Activated T-cell treated with anti-CD3 and anti-CD28 coated beads for 4 hours (primary cell): ENCODE data around the gene HSPA9.

Experiments used
- DNase-seq: peaks from one replicate; pipeline ENCODE4 v3.0.0-alpha.2; 2020

The HSPA9 gene

DNA sequence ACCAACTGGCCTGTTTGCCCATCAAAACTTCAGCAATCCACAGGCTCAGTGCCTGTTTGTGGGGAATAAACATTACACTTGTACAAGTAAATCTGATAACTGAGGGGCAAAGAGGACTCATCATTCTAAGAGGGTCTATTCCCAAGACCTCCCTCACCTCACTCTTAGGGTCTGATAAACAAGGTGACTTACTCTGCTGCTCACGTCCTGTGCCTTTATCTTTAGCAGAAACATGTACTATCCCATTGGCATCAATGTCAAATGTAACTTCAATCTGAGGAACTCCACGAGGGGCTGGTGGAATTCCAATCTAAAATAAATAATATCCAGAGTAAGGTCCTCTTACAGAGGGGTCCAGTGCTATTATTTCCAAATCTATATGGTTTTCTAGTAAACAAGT is 17.5 kb downstream of the HSPA9 start:
- DNase-seq: no peak

DNA sequence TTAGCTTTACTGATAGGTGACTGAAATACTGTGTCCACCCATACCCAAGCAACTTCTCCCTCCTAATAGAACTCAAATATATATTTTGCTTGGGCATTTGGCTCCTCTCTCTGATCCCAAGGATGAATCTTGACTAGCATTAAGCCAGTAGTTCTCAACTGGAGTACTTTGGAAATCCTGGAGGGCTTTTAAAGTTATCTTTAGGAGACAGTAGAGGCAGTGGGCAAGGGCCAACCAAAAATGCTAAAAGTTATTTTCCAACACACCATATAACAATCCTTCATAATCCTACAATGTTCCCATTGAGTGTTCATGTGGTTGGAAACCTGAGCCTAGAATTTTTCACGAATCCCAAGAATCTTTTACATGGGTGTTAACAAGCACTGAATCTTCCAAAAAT is 21.1 kb downstream of the HSPA9 start:
- no peak for DNase-seq

DNA sequence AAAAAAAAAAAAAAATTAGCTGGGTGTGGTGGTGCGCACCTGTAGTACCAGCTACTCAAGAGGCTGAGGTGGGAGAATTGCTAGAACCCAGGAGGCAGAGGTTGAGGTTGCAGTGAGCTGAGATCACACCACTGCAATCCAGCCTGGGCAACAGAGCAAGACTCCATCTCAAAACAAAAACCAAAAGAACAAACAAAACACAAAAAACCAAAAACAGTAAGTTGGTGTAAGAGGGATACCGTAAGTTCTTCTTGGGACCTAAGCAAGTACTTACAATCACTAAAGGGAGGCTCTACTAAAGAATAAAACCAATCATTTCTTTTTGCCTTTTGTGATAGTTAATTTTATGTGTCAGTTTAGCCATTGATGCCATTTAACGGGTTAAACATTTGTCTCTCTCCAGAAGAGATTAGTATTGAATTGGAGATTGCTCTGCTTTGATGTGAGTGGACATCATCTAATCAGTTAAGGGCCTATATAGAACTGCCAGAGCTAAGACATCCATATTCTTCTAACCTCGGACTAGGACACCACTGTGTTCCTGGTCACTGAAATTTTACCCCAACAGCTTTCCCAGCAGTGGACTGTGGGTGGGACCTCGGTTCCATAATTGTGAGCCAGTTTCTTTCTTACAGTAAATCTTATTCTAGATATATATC is 21.6 kb downstream of the HSPA9 start:
- DNase-seq: no peak

DNA sequence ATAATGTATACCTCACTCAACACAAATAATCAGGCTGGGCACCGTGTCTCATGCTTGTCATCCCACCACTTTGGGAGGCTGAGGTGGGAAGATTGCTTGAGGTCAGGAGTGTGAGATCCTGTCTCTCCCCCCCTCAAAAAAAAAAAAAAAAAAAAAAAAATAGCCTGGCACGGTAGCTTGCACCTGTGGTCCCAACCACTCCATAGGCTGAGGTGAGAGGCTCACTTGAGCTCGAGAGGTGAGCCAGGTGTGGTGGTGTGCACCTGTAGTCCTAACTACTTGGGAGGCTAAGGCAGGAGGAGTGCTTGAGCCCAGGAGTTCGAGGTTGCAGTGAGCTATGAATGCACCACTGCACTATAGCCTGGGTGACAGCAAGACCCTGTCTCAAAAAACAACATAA is 22.5 kb downstream of the HSPA9 start:
- DNase-seq: no peak

DNA sequence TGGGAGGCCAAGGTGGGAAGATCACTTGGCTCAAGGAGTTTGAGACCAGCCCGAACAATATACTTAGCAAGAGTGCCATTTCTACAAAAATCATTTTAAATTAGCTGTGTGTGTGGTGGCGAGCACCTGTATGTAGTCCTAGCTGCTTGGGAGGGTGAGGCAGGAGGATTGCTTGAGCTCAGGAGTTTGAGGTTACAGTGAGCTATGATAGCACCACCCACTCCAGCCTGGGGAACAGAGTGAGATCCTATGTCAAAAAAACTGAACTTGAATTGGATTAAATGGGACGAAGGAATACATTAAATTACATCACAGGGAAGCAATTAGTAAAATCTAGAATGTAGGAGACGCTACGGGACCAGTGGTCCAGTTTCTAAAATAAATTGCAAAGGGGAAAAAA is 25.8 kb downstream of the HSPA9 start:
- no peak for DNase-seq

DNA sequence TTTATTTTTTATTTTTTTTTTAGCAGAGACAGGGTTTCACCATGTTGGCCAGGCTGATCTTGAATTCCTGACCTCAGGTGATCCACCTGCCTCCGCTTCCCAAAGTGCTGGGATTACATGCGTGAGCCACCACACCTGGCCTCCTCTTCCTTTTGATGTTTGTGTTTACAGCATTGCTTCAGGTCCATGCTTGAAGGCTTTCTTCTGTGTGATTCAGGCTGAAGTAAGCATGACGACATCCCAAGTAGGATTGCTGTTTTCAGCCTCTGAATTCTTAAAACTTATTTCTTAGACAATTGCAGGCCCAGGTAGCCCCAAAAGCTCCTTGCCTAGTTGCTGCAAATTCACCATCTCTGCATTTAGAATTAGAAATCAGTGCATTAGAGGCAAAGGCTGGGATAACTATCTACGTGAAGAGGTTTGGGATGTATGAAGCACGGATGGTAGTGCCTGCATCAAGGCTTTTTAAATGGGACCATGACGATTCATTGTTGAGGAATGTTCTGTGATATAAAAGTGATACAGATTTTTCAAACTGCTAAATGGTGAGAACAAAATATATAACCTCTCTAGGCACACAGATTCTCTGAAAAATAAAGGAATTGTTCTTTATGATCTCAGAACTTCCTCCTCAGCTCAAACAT is 29.2 kb downstream of the HSPA9 start:
- no peak for DNase-seq

DNA sequence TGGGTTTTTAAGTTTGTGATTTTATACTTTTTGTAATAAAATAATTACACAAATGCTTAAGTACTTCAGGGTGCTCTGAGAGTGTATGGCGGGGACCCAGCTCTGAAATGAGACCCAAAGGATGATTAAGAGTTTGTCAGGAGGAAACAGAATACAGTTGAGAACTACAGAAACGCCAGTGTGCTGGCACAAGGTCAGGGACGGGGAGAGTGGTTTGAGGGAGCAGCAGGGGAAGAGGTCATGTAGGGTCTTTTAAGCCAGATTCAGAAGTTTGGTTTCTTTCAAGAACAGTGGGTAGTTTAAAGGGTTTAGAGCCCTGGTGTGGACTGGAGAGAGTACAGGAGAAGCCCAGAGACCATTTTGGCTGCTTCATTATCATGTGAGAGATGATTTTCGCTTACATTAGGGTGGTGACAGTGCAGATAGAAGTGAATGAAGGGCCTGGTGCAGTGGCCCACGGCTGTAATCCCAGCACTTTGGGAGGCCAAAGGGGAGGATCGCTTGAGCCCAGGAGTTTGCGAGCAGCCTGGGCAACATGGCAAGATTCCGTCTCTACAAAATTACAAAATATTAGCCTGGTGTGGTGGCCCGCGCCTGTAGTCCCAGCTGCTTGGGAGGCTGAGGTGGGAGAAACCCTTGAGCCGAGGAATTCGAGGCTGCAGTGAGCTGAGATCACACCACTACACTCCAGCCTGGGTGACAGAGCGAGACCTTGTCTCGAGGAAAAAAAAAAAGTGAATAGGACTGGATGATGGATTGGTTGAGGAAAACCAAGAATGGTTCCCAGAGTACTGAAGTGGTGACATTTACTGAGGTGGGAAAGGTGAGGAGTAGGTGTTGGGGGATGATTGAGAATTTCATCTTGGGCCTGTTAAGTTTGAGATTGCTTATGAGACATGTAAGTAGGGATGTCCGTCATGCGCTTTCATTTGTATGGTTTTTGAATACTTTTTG is 30.7 kb downstream of the HSPA9 start:
- DNase-seq: no peak

DNA sequence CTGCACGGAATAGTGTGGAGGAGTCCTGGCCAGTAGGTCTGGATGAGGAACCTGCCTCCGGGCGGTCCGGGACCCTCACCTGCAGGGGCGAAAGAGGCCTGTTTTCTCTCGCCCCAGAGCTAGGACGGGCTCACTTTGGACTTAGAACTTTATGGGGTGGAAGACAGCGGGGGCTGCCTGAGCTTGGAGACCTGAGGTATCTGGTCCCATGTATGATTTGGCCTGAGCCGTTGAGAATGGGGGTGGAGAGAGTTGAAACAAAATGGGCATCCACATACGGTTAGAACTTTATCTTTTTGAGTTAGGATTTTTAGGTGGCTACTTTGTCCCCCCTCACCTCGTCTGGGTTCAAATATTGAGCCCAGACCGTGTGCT is 31.5 kb downstream of the HSPA9 start:
- no peak for DNase-seq

DNA sequence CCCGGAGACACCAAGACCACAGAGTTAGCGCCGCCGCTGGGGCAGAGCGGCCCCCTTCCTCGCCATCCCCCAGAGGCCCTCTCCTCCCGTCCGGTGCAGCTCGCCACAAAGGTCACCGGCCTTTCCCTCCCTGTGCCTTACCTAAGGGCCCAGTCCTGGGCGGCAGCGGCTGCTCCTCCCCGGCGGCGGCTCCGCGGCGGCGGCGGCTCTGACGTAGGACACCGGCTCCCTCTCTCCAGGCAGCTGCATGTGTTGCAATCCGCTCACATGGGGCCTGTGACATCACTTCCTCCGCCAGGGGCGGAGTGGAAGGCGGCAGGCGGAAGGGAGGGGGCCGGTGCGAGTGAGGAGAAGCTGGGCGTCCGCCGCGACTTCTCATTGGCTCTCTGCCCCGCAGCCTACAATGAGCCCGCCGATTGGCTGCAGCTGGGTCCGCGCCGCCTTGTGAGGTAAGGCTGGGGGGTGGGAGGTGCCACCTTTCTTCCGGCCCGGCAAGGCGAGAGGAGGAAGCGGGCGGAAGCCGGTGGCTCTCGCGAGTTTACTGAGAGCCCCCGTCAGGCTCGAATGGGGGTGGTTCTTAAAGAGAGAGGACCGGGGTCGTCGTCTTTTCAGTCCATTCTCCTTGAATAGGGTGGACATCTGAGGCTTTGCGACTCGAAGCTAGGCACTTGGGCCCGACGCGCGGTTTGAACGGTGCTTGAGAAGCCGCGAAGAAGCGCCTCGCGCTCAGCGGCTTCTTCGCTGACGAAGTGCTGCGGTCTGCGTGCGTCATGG is 32.1 kb downstream of the HSPA9 start, which contains the start of gene ETF1:
TSS of gene ETF1 (minus strand) at position 281 of the 774 bp plus-strand sequence. CDS start 318 bp downstream, outside the sequence.
- DNase-seq: peak; percentile 99

DNA sequence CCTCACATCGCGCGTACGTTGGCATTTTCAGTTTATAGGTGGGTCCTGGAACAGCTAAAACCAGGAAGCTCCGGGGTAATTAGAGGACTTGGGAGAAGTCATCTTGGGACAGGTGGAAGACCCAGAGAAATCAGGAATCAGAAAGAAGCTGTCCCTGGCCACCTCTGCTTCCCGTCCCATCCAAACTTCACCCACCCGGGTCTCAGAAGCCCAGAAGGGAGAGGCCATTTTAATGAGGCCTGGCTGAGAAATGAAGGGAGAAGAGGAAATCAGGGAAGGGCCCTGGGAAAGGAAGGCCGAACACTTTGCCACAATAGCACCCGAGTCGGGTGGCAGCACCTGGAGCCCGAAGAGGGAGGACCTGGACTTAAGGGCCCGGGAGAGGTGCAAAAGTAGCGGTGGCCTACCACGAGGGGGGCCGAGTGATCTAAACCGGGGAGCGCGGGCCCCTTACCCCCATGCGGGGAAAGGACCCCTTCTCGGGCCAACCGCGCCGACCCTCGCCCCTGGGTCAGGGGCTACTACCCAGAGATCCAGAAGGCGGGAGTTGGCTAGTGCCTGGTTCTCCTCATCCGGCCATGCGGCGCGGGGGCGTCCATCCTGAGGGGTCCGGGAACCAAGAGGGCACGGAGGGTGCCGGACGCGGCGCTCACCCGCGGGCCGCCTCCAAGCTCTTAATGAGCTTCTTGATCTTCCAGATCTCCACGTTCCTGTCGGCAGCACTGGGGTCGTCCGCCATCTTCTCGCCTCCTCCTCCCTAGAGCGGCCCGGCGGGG is 32.8 kb downstream of the HSPA9 start:
- peak; percentile 5 for DNase-seq

DNA sequence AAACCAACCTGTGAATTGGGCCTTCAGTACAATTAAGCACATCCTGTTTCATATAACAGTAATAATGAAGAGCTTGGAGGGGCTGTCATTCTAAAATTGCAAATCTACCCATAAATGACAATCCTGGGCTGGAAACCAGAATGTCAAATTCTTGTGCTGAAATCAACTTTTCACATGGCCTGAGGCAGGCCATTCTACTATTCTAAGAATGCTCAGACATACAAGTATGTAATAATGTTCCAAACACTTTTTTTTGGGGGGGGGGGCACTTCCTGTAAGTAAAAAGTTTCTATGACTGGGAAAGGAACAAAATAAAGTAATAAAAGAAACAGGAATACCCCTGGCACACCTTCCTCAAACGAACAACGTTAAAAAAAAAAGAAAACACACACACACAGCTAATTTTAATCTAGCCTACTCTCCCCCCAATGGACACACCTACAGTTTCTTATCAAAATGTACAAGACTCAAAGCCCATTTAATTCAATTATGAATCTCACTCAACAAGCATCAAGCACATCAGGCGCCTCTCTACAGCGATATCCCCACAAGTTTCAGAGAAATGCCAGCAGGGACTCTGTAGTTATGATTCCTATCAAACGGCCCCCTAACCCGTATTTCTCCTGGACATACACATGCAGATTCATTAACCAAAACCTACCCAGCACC is 33.6 kb downstream of the HSPA9 start:
- DNase-seq: no peak

DNA sequence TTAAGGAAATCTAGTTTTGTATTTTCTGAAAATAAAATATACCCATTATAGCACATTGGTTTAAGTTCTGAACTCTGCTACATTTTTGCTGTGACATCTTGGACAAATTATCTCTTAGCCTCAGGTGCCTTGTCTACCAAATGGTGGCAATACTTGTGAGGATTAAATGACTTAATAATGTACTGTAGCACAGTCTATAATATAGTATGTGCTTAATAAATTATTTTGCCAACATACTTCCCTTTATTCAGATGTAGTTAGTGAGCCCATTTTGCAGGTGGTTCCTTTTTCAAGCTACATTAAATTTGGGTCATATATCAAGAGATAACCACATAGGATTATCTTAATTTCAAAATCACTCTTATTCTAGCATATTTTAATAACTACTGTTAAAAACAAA is 35.4 kb downstream of the HSPA9 start:
- no peak for DNase-seq

DNA sequence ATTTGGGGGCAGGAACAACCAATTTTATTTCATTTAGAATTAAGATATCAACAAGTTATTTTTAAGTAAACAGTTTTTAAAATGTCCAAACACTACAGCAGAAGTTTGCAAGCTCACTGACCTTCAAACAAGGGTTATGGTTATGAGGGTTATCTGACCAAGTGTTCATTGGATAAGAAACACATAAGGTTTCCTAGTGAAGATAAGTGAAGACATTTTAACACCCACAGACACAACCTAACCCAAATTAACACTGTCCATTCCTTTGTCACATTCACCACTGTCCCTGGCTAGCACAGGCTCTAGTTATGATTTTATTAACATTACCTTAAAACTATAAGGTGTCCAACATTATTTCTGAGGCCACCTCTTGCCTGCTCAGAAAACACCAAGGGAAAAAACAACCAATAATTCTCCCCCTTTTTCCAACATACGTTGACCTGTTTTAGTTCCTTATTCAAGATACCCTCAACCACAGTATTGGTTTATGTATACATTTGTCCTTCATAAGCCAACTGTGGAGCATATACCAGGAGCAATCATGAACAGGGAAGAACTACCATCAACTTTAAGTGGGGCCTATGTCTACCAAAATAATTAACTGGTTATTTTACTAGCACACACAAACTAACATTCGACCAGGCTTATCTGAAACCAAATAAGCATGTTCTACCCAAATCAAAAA is 36.1 kb downstream of the HSPA9 start:
- DNase-seq: no peak

DNA sequence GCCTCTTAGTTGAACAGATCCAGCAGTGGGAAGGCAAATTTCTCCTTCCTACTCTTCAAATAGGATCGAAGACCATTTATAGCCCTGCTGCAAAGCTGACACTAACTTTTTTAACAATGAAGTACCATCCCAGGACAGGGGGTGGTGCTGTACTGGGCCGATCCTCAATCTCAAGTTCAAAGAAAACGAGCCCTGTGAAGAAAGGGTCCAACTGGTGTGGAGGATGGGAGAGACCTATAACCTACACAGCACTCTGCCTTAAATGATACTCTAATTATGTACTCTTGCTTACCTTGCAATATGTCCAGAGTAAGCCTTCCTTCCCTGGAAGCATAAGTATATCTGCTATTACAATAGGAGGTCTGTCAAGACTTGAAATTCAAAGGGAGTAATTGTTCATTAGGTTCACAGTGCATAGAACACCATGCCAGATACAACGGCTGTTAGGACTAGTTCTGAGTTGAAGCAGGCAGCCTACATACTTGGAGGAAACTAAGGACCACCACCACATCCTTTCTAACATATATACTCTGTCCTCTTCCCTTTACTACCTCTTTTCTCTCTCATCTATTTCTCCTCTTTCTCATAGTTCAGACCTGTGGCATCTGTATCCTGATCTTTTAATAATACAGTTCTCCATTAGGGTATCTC is 38.4 kb downstream of the HSPA9 start:
- DNase-seq: no peak

DNA sequence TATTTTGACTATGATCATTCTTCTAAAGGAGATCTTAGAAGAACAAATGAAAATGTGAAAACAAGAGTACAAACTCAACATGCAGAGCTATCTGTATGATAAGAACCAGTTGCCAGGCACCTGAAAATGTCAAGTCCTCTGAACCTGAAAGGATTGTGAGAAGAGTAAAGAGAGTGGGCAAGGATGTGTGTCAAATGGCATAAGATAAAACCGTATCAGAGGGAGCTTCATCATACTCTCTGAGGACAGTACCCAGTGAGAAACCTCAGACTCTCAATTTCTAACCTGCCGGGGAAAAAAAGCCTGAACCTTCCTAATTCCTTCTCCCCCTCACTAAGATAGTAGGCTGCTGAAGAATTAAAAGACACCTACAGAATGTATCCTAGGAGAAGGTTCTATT is 39.0 kb downstream of the HSPA9 start:
- DNase-seq: no peak

DNA sequence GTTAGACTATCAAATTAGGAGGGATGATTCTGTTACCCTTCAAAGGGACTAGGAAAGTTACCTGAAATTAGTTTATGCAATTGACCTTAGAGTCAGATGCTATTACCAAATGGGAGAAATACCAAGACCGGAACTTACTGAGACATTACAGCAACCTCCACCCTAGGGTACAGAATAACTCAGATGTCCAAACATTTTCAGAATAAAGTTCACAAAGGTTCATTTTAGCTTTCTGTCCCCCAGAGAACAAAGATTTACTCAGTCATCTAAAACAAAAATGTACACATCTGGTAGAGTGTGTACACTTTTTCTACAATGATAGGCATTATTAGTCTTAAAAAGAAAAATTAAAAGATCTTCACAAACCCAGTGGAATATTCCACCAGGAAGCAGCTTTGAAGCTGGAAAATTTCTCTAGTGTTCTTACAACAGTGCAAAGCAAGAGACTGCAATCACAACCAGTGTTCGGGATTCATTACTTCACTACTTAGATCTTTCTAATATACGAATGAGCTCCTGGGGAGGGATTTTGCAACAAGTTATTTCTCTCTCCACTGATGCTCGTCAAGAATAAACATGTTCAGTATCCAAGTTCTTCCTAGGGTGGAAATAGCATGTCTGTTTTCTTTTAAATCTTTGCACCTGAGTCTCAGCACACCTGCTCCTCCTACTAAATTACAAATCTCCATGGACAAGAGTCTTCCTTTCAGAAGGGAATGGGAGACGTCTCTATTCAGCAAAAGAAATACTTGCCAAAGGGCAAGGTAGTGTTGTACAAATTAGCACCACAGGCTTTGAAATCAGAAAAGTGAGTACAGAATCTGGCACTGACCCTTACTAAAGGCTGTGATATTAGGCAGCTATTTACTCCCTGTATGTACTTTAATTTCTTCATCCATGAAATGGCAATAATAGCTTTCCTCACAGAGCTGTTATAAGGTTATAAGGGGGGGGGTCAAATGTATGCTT is 40.9 kb downstream of the HSPA9 start:
- DNase-seq: no peak

DNA sequence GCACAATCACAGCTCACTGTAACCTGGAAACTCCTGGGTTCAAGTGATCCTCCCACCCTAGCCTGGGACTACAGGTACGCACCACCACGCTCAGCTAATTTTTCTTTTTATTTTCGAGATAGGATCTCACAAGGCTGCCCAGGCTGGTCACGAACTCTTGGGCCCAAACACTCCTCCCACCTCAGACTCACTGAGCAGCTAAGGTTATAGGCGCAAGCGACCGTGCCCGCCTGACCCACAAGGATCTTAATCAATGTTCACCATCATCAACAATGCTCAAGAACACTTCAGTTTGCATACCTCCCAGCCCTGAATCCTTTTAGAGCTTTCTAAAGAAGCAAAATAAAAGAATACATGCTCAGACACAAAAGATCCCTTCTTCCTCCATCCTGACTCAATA is 45.4 kb downstream of the HSPA9 start:
- no peak for DNase-seq

DNA sequence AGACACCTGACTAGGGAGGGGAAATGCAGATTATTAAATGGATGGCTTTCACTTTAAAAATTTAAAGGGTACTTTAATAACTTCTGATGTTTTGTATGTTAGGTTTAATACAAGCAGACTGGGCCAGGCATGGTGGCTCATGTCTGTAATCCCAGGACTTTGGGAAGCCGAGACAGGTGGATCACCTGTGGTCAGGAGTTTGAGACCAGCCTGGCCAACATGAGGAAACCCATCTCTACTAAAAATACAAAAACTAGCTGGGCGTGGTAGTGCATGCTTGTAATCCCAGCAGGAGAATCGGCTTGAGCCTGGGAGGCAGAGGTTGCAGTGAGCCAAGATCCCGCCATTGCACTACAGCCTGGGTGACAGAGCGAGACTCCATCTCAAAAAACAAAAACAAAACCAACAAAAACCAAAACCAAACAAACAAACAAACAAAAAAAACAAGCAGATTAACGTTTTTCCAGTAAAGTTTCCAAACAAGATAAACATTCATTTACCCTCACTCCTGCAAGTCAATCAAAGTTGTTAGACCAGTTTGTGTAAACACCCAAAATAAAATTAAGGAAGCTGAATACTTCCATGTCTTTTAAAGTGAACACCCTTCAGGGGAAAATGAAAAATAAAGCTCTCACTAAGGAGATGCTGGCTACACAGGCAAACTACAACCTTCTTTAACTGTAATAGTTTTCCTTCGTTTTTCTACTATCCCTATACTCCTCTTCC is 46.3 kb downstream of the HSPA9 start:
- DNase-seq: no peak
